Measurements from ENCODE around the gene PLK1.

The PLK1 gene

DNA sequence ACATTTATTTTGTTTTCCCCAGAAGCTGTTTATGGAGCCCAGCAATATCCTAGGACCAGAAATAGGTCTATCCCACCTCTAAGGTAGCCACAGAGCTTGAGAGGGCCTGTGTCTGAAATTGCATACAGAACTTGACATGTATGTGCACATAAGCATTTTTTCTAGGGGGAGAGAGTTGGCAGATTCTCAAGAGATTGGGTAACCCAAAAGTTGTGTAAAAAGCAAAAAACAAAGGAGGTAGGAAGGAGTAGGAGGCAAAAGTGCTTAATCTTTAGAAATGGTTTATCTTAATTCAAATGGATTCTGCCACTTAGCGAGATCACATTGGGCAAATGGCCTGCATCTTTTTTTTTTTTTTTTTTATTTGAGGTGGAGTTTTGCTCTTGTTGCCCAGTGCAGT lies 3.5 kb downstream of the PLK1 start:
- DNase-seq, result no peak

DNA sequence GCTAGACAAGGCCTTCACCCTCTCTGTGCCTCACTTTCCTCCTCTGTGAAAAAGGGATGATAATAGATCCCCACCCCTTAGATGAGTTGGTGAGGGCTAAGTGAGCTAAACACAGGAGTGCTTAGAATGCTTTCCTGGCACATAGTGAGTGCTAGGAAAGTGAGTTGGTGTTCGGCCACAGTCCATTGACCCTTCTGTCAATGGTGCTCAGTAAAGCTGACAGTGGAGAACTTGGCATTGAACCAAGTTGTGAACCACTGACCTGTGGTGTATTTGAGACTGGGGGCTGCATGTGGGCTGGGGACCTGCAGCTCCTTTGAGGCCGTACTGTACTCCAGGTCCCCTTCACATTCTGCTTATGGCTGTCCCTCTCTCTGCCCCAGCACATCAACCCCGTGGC lies 4.8 kb downstream of the PLK1 start:
- DNase-seq, result no peak

GRCh38 chr16:23687034-23687808 lies 8.5 kb downstream of the PLK1 start:
- DNase-seq, result no peak

DNA sequence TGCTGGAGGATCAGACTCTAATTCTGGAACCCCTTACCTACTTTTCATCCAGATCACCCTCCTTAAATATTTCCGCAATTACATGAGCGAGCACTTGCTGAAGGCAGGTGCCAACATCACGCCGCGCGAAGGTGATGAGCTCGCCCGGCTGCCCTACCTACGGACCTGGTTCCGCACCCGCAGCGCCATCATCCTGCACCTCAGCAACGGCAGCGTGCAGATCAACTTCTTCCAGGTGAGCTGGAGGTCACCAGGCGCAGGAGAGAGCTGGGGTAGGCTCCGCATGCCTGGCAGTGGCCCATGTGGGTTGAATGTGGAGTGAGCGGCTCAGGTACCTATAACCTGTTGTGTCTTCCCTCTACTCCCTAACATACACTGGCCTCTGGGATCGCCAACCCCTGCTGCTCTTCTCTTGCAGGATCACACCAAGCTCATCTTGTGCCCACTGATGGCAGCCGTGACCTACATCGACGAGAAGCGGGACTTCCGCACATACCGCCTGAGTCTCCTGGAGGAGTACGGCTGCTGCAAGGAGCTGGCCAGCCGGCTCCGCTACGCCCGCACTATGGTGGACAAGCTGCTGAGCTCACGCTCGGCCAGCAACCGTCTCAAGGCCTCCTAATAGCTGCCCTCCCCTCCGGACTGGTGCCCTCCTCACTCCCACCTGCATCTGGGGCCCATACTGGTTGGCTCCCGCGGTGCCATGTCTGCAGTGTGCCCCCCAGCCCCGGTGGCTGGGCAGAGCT lies 10.9 kb downstream of the PLK1 start:
- DNase-seq, result no peak

DNA sequence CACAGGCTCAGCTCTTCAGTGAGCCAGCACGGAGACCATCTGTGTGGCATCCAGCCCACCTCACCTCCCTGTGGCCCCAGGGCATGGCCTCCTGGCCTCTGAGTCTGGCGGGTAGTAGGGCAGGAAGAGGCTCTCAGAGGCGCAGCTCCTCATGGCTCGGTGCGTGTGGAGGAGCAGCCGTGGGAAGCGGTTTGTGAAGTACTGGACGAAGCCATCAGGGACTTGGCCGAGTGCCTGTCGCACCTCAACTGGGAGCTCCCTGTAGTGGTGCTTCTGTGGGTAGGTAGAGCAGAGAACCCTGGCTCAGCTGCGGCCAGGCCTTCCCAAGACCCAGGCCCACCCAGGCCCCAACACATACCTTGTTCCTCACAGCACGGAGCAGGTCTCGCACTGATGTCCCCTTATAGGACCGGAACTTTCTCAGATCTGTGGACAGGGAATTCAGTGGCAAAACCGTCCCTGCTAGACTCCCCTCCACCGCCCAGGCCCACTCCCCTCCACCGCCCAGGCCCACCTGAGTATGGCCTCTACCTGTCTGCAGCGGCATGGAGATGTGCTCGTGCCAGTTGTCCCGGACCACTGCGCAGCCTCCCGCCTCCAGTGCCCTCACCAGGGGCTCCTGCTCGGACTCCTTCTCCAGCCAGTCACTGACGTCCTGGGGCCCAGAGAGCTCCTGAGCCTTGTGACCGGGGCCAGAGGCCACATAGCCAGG lies 12.2 kb downstream of the PLK1 start:
- DNase-seq, result no peak

DNA sequence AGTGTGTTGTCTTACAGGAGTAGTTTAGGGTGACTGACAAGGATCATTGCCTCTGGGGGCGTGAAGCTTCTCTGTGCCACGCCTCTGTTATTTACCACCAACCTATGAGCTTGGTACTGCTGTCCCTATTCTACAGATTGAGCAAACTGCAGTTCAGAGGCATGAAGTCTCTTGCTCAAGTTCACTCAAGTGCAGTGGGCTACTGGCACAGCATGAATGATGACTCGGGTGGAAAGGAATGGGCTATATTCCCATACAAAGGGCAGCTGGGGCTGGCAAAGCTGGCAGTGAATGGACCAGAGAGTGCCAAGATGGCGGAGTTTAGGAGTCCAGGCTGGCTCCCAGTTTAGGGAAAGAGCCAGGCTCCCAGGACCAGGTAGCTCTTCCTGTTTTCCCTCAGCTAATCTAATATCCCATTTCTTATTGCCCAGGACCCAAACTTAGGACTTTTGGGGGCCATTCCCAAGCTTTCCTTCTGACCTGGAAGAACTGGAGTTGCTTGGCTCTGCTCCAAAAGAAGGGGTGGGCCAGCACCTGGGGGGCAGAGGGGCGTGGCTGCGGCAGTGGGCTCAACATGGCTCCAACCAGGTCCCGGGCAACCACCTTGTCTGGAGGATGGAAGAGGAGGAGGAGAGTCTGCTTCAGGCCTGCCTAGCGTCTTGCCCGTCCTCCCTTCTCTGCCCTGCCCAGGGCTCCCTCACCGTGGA lies 12.9 kb downstream of the PLK1 start:
- DNase-seq, result no peak

GRCh38 chr16:23692190-23692837 lies 13.6 kb downstream of the PLK1 start:
- DNase-seq, result no peak

DNA sequence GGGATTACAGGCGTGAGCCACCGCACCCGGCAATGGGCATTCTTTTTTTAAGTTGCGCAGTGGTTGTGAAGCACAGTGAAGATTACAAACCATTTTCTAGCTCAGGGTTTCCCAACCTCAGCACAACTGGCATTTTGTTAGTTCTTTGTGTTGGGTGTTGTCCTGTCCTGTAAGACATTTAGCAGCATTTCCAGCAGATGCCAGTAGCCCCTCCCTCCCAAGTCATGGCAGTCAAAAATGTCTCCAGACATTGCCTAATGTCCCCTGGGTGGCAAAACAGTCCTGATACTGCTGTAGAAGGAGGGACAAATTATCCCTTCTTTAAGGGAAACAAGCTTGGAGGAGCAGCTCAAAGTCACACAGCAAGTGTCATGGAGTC lies 15.6 kb downstream of the PLK1 start:
- no peak for DNase-seq

GRCh38 chr16:23694644-23695373 lies 16.1 kb downstream of the PLK1 start:
- DNase-seq, result no peak

- no peak for DNase-seq
Observed at GRCh38 chr16:23695756-23696155, 17.1 kb downstream of the PLK1 start.

DNA sequence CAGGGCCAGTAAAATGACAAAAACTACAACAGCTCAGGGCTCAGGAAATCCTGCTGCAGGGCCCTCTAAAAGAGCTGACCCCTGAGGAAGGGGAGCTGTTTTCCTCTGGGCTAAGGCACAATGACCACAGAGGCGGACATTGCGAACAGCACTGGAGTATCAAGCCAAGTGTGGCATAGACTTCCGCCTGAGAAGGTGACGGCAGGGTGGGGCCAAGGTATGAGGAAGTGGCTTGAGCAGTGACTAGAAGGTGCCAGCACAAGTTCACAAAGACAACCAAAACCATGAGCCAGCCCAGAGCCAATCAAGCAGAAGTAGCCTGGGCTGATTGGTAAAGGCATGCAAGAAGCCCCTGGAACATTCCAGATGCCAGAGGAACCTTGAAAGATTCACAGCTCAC lies 20.4 kb downstream of the PLK1 start:
- DNase-seq, result no peak

DNA sequence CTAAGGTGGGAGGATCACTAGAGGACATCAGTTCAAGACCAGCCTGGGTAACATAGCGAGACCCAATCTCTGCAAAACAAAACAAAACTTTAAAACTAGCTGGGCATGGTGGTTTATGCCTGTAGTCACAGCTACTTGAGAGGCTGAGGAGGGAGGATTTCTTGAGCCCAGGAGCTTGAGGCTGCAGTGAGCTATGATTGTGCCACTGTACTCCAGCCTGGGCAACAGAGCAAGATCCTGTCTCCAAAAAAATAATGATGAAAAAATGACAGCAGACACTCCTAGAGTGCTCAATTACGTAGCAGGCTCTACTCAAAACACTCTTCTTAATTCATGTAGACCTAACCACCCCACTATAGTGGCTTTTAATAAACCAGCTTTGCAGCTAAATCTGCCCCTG lies 21.4 kb downstream of the PLK1 start:
- DNase-seq, result no peak

DNA sequence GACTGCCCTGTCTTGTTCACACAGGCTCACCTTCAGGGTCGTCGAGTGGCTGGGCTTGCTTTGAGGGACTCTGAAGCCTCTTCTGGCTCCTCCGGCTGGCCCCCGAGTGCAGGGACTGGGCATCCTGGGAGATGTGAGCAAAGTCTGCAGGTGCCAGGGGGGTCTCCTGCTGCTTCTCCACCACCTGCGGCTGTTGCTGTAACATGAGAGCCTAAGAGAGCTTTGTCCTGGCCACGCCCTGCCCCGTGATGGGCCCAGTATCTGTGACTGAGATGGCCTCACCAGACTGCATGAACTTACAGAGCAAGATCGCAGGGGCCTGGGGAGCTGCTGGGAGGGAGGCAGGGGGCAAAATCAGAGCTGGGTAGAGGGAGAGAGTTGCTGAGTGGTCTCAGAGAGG lies 21.8 kb downstream of the PLK1 start:
- no peak for DNase-seq

GRCh38 chr16:23701045-23701444 lies 22.4 kb downstream of the PLK1 start:
- no peak for DNase-seq

DNA sequence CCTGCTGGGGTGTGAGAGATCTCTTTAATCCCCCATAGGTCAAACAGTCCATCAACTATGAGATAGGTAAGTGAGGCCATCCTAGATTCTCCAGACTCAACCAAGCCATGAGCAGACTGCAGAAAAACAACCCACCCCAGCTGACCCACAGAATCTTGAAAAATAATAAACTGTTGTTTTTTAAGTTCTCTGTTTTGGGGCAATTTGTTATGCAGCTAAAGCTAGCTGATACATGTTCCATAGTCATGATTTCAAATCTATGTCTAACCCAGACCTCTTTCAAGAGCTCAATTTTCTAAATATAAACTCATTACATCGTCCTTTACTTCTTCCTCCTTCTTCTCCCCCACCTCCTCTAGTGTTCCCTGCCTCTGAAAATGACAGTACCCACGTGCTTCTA lies 24.3 kb downstream of the PLK1 start:
- DNase-seq, result no peak

DNA sequence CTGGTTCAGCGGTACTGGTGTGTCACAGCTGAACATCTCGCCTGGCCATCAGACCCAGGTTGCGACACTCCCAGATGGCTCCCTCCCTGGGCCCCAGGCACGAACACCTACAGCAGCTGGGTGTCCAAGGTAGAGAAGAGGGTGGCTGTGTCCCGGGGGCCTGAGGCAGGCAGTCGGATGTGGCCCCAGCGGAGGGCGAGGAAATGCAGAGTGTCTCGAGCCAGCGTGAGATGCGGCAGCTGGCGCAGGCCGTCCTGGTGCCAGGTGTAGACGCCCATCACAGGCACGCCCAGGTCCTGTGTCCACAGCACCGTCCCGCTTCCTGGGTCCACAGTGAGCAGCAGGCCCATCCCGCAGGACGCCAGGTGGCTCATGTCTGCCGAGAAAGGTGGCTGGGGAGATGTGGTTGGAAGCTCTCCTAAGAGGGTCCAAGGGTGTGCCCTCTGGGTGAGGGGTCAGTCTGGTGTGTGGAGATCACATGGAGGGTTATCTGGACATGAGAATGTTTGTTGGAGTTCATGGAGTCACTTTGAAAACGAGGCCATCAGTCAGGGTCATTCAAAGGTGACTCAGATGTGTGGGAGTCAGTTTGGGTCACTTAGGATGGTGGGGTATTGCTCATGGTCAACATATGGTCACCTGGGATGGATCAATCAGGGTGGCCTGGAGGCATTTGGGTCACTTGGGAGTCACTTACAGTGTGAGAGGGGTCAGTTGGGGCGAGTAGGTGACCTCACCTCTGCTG lies 26.3 kb downstream of the PLK1 start:
- DNase-seq, result no peak

- DNase-seq, result no peak
Observed at GRCh38 chr16:23705517-23705902, 26.8 kb downstream of the PLK1 start.

- DNase-seq, result no peak
Observed at GRCh38 chr16:23706439-23706838, 27.8 kb downstream of the PLK1 start.

- DNase-seq, result no peak
Observed at GRCh38 chr16:23709536-23709935, 30.8 kb downstream of the PLK1 start.

DNA sequence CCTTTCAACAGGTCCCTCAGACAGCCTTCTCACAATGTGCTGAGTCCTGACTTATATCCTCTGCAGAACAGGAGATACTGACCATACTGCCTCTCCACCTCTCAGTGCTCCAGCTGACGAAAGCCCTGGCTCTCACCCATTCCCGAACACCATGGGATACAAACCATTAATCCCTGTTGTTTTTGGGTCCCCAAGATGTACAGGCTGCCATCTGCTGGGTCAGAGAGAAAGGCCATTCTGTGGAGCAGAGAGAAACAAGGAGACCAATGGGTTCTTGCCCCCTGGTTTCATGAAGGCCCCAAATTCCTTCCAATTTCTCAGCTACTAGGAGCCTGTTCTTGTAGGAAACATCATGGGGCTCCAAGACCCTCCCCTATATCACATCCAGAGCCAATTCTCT lies 31.3 kb downstream of the PLK1 start:
- no peak for DNase-seq

- DNase-seq, result no peak
Observed at GRCh38 chr16:23710504-23710903, 31.8 kb downstream of the PLK1 start.

All from T-helper 9 cell (primary cell).